Measurements from ENCODE around the gene HLA-DOA. TPM values are rescaled to one million over a fixed set of nuclear protein-coding genes. Genes with fewer than 3 reads are reported as not detected.

HLA-DOA gene
- total RNA-seq, 1 experiment from 2014 or later: 4.1 TPM

- intact Hi-C loops (cut with micrococcal nuclease; ENCODE audit: unreplicated experiment): loop anchor here (2.0 kb wide), 1 partner anchor 28 kb away; no protein-coding TSS in a partner anchor
- H3K27me3 Mint-ChIP-seq (ENCODE audit: unreplicated experiment): peaks cover 41% of the 10 kb centered on the region
- peaks cover 16% of the 10 kb centered on the region for H3K4me1 Mint-ChIP-seq (ENCODE audit: low read depth, unreplicated experiment)
- no peak overlapping the region for H3K27ac Mint-ChIP-seq (ENCODE audit: unreplicated experiment)
- no peaks in the 10 kb centered on the region for H3K9me3 Mint-ChIP-seq (ENCODE audit: low read depth, unreplicated experiment)
- DNase-seq: no peak
- TF ChIP-seq, protein P1, sequence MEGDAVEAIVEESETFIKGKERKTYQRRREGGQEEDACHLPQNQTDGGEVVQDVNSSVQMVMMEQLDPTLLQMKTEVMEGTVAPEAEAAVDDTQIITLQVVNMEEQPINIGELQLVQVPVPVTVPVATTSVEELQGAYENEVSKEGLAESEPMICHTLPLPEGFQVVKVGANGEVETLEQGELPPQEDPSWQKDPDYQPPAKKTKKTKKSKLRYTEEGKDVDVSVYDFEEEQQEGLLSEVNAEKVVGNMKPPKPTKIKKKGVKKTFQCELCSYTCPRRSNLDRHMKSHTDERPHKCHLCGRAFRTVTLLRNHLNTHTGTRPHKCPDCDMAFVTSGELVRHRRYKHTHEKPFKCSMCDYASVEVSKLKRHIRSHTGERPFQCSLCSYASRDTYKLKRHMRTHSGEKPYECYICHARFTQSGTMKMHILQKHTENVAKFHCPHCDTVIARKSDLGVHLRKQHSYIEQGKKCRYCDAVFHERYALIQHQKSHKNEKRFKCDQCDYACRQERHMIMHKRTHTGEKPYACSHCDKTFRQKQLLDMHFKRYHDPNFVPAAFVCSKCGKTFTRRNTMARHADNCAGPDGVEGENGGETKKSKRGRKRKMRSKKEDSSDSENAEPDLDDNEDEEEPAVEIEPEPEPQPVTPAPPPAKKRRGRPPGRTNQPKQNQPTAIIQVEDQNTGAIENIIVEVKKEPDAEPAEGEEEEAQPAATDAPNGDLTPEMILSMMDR (IDR thresholded peaks at IDR 0.05; ENCODE audit: unreplicated experiment): no peak
- BruUV-seq (replicated peaks): no TSS peak
- H3K4me3 Mint-ChIP-seq (ENCODE audit: low read depth, unreplicated experiment): no peak overlapping the region
- CTCF ChIA-PET: interaction anchor here (1.6 kb wide), 1 partner anchor 64 kb away, joined by 3 read pairs; no protein-coding TSS in a partner anchor
- no peaks in the 10 kb centered on the region for H3K36me3 Mint-ChIP-seq (ENCODE audit: insufficient read depth, unreplicated experiment)
Measured at GRCh38 chr6:33024521-33024920, 15.1 kb upstream of the HLA-DOA start.

DNA sequence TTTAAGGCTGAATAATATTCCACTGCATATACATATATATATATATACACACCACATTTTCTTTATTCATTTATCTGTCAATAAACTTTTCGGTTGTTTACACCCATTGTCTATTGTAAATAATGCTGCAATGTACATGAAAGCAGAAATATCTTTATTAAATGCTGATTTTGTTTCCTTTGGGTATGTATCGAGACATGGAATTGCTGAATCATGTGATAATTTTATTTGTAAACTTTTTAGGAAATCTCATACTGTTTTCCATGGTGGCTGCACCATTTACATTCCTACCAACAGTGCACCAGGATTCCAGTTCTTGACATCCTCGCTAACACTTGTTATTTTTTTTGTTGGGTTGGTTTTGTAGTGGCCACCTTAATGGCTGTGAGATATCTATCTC is 14.1 kb upstream of the HLA-DOA start:
- peaks cover 16% of the 10 kb centered on the region for H3K4me1 Mint-ChIP-seq (ENCODE audit: low read depth, unreplicated experiment)
- no TSS peak for BruUV-seq (replicated peaks)
- H3K27ac Mint-ChIP-seq (ENCODE audit: unreplicated experiment): no peak overlapping the region
- no peak for DNase-seq
- peaks cover 33% of the 10 kb centered on the region for H3K27me3 Mint-ChIP-seq (ENCODE audit: unreplicated experiment)
- intact Hi-C loops (cut with micrococcal nuclease; ENCODE audit: unreplicated experiment): no loop called here
- no peaks in the 10 kb centered on the region for H3K36me3 Mint-ChIP-seq (ENCODE audit: insufficient read depth, unreplicated experiment)
- no peak overlapping the region for H3K4me3 Mint-ChIP-seq (ENCODE audit: low read depth, unreplicated experiment)
- CTCF ChIA-PET: no interaction called here
- TF ChIP-seq, protein P1 (IDR thresholded peaks at IDR 0.05; ENCODE audit: unreplicated experiment): no peak
- no peaks in the 10 kb centered on the region for H3K9me3 Mint-ChIP-seq (ENCODE audit: low read depth, unreplicated experiment)

- CTCF ChIA-PET: no interaction called here
- DNase-seq: no peak
- Mint-ChIP-seq H3K27ac (ENCODE audit: unreplicated experiment) (no peak overlapping the region), H3K27me3 (ENCODE audit: unreplicated experiment) (peaks cover 38% of the 10 kb centered on the region), H3K4me1 (ENCODE audit: low read depth, unreplicated experiment) (peaks cover 29% of the 10 kb centered on the region), H3K36me3 (ENCODE audit: insufficient read depth, unreplicated experiment) (no peaks in the 10 kb centered on the region), H3K4me3 (ENCODE audit: low read depth, unreplicated experiment) (no peak overlapping the region), H3K9me3 (ENCODE audit: low read depth, unreplicated experiment) (no peaks in the 10 kb centered on the region)
- intact Hi-C loops (cut with micrococcal nuclease; ENCODE audit: unreplicated experiment): no loop called here
- BruUV-seq (replicated peaks): no TSS peak
- TF ChIP-seq, protein P1 (IDR thresholded peaks at IDR 0.05; ENCODE audit: unreplicated experiment): no peak
Measured at GRCh38 chr6:33021917-33022316, 12.5 kb upstream of the HLA-DOA start.

GRCh38 chr6:33019372-33019771 is 10.0 kb upstream of the HLA-DOA start:
- peak overlapping the region; percentile 17 for H3K4me3 Mint-ChIP-seq (ENCODE audit: low read depth, unreplicated experiment)

More at GRCh38 chr6:33019372-33019771, 10.0 kb upstream of the HLA-DOA start:
- Mint-ChIP-seq H3K27me3 (ENCODE audit: unreplicated experiment) (peaks cover 38% of the 10 kb centered on the region), H3K9me3 (ENCODE audit: low read depth, unreplicated experiment) (no peaks in the 10 kb centered on the region), H3K27ac (ENCODE audit: unreplicated experiment) (peak overlapping the region; percentile 19), H3K4me1 (ENCODE audit: low read depth, unreplicated experiment) (peaks cover 37% of the 10 kb centered on the region), H3K36me3 (ENCODE audit: insufficient read depth, unreplicated experiment) (no peaks in the 10 kb centered on the region)
- TF ChIP-seq, protein P1 (IDR thresholded peaks at IDR 0.05; ENCODE audit: unreplicated experiment): no peak
- no peak for DNase-seq
- intact Hi-C loops (cut with micrococcal nuclease; ENCODE audit: unreplicated experiment): no loop called here
- BruUV-seq (replicated peaks): no TSS peak
- CTCF ChIA-PET: interaction anchor here (0.8 to 2.3 kb wide), 4 partner anchors 93 to 229 kb away, joined by 4 to 8 read pairs (median 4); no protein-coding TSS in a partner anchor
